GM18520 (cell line): Measurements from ENCODE around the gene NTNG2.
"Not testable (repeated sequence)": the region's sequence is repeated elsewhere in the genome, so short reads cannot be mapped to it uniquely, and the experiment has no call there.

Experiments
- ATAC-seq: cut with Tn5 transposase; IDR thresholded peaks from one replicate; pipeline ENCODE4 v1.9.1; 2021; ENCODE audit not compliant: unreplicated experiment

The NTNG2 gene

GRCh38 chr9:132247942-132248341 lies 86.1 kb downstream of the NTNG2 start:
- ATAC-seq: no peak

GRCh38 chr9:132249123-132249522 lies 87.3 kb downstream of the NTNG2 start:
- no peak for ATAC-seq

GRCh38 chr9:132249690-132250089 lies 87.8 kb downstream of the NTNG2 start:
- no peak for ATAC-seq

DNA sequence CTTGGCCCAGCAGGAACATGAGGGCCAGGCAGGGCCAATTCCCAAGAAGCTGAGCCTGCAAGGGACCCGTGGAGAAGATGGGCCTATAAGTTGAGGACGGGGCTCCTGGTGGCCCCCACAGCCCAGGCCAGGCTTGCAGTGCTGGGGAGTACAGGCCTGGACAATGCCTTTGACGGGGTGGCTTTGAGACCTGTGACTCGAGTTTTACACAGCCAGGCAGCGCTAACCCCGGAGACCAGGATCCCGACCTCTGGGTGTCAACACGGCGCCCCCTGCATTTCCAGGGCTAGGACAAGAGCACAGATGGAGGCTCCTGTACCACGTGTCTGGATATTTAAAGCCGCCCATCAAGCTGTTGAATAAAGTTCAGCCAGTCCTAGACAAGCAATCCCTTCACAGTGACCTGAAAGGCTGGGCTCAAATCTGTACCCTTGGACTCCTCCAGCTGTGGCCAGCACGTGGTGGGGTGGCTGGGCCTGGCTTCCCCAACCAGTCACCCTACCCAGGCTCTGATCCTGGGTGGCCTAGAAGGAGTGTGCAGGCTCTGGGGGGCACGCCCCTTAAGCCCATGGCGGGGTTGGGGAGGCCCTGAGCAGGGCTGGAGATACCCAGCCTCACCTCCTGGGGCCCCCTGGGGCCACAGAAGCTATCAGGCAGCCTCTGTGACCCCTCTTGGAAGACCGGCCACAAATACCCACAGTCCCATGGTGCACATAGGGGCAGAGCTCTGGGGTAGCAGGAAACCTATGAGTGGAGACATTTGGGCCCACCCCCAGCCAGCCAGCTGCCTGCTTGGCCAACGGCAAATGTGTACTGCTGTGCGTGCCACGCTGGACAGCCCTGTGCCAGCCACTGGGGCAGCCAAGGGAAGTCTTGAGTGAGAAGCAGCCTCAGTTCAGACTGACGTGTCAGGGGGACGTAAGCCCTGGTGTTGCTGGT lies 88.7 kb downstream of the NTNG2 start:
- ATAC-seq: no peak

- no peak for ATAC-seq
Observed at GRCh38 chr9:132260846-132261245, 99.0 kb downstream of the NTNG2 start.

DNA sequence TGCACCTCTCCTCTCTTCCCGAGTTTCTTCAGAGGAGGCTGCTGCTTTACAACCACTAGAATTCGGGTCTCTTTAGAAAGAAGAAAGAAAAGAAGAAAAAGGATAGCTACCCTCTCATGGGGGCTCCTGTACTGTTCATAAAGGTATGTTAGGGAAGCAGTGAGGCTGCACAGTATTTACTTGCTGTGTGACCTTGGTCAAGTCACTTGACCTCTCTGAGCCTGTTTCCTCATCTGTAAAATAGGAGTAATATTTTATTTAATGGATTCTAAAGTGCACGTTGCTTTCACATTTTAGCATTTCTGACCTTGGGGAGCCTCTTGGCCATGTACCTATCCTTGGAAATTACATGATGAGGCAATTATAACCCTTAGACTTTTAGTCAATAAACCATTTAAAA lies 104.2 kb downstream of the NTNG2 start:
- no peak for ATAC-seq

- no peak for ATAC-seq
Observed at GRCh38 chr9:132267660-132268059, 105.8 kb downstream of the NTNG2 start.

DNA sequence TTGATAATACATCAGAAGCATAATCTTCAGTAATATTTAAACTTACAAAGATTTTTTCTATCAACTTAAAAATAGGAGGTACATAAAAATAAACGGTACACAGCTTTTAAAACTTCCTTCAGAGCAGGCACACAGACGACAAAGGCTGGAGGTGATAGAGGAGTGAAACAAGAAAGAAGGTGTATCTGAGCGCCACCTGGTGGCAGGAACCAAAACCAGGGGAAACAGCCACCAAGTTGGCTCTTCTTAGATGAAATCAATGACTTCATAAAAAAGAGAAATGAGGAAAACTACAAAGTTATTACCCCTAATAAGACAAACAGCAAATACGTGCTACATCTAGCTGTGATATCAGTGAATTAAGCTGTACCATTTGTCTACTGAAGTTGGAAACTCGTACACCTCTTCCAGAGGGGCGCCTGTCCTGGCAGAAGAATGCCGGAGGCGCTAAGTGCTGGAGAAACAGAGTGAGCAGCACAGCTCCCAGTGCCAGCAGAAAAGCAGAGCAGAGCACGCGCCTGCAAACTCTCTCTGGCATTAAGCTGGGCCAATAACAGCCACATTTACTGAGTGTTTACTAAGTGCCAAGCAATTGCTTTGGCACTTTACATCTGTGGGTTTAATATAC lies 107.0 kb downstream of the NTNG2 start:
- no peak for ATAC-seq

GRCh38 chr9:132269704-132270516 lies 108.1 kb downstream of the NTNG2 start:
- ATAC-seq: not testable (repeated sequence)

DNA sequence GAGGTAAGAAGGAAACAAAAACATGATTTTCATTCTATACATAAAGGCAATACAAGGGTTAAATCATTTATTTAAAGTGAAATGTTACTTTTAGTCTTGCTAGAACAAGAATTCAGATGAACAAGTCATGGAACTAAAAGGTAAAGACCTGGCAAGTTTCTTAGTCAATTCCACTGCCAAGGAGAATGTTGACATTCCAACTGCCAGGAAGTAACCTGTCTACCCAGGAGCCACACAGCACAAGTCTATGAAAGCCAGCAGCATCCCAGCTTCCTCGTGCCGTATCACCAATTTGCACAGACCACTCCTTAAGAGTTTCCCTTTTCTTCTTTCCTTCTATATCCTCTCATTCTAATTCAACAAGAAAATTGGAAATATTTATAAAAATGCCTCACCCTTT lies 113.0 kb downstream of the NTNG2 start:
- no peak for ATAC-seq

GRCh38 chr9:132283165-132283564 lies 121.3 kb downstream of the NTNG2 start:
- ATAC-seq: no peak

DNA sequence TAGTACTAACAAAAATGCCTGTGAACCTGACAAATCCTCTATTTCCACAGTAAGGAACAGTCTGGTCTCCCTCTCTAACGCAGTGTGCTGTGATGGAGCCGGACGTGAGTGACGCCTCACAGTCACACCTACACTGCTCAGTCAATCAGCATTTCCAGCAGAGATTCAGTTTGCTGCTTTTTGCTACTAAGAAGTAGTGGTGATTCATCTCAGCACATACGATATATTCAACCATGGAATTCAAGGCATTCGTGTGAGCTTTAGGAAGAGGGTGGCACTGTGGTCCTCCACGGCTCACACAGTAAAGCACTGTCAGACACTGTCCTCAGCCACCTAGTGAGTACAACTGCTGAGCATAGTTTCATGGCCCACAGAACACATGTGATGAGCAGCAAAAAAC lies 122.0 kb downstream of the NTNG2 start:
- ATAC-seq: no peak

DNA sequence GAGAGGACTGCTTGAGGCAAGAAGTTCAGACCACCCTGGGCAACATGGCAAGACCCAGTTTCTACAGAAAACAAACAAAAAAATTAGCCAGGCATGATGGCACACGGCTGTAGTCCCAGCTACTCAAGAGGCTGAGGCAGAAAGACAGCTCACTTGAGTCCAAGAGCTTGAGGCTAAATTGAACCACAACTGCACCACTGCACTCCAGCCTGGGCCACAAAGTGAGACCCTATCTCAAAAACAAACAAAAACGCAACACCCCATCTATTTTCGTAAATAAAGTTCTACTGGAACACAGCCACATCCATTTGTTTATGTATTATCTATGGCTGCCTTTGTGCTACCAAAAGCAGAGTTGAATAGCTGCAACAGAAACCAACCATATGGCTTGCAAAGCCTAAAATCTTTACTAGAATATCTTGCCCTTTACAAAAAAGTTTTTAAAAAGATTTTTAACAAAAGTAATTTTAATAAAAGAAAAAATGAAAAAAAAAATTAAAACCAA lies 125.5 kb downstream of the NTNG2 start:
- no peak for ATAC-seq

DNA sequence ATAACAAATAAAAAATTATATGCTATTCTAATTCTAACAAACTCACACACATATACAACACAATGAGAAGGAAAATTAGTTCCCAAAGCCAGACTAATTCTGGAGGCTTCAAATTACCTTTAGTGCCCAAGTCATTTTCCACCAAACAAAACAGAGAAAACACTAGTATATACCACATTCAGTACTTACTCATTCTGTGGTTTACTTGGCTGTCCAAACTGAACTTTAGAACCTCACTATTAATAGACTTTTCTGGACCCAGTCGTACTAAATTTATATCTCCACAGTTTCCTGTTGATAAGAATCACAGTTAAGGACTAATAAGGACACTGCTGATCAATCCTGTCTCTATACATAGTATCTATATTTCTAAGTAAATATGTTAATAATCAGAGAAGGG lies 126.5 kb downstream of the NTNG2 start:
- no peak for ATAC-seq

DNA sequence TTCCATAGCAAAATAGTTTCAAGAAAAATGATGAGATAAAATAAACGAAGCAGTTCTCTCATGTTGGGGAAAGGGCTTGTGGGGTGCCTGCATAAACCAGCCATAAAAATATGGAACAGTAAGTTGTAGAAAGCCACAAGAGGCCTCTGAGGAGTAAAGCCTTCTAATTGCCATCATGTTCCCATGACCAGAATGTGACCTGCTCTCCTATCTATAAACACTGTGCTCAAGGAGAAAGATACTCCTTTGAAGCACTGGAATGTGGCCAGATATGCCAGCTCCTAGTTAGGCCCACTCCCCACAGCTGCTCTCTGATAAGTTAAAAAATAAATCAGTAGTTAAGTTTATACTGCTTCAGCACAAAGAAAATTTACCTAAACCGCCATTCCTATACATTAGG lies 127.1 kb downstream of the NTNG2 start:
- no peak for ATAC-seq

DNA sequence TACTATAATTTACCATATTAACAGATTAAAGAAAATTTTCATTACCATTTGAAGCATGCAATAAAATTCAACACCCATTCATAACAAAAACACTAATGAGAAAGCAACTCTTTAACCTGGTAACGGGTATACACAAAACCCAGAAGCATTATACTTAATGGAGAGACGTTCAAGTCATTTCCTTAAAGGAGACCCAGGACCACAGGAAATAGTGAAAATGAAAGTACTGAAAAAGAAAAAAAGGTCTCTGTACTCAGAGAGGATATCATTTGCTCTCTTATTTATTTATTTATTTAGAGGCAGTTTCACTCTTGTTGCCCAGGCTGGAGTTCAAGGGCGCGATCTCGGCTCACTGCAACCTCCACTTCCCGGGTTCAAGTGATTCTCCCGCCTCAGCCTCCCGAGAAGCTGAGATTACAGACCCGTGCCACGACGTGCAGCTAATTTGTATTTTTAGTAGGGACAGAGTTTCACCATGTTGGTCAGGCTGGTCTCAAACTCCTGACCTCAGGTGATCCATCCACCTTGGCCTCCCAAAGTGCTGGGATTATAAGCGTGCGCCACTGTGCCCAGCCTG lies 131.4 kb downstream of the NTNG2 start:
- ATAC-seq: no peak
